Neuronal stem cell (in vitro differentiated cells): ENCODE data around the gene STEAP3.

ENCODE experiments used
- DNase-seq: peaks from one replicate; pipeline ENCODE4 v3.0.0-alpha.2; 2013; ENCODE audit warnings: low spot score
- H2AFZ ChIP-seq: one replicate; pipeline ENCODE4 v1.6.1; 2013; ENCODE audit warnings: mild to moderate bottlenecking, low read length, inconsistent platforms
- H2AK5ac ChIP-seq: 2 replicates; pipeline ENCODE4 v1.6.1; 2013; ENCODE audit warnings: low read depth, mild to moderate bottlenecking, inconsistent platforms, low read length, moderate library complexity, mixed read lengths
- H2BK120ac ChIP-seq: 2 replicates; pipeline ENCODE4 v1.6.1; 2013; ENCODE audit warnings: low read depth, mild to moderate bottlenecking, inconsistent platforms, low read length, moderate library complexity, mixed read lengths
- H2BK12ac ChIP-seq: one replicate; pipeline ENCODE4 v1.6.1; 2013; ENCODE audit warnings: low read length, inconsistent platforms
- H2BK15ac ChIP-seq: 2 replicates; pipeline ENCODE4 v1.6.1; 2013; ENCODE audit warnings: mild to moderate bottlenecking, low read length, inconsistent platforms, mixed read lengths
- H2BK5ac ChIP-seq: one replicate; pipeline ENCODE4 v1.6.1; 2013; ENCODE audit warnings: inconsistent platforms, mild to moderate bottlenecking, low read length, moderate library complexity
- H3K14ac ChIP-seq: one replicate; pipeline ENCODE4 v1.6.1; 2013; ENCODE audit warnings: low read length, inconsistent platforms
- H3K18ac ChIP-seq: 2 replicates; pipeline ENCODE4 v1.6.1; 2013; ENCODE audit warnings: low read length, inconsistent platforms
- H3K23ac ChIP-seq: 2 replicates; pipeline ENCODE4 v1.6.1; 2013; ENCODE audit warnings: low read depth, mild to moderate bottlenecking, mixed read lengths, low read length, inconsistent platforms; ENCODE audit not compliant: poor library complexity
- H3K27ac ChIP-seq: replicated peaks from 3 replicates; pipeline ENCODE4 v1.5.1; 2013; ENCODE audit warnings: low read length, inconsistent platforms
- H3K27me3 ChIP-seq, 3 experiments: 2 replicates each; pipeline ENCODE4 v1.6.1; 2013; ENCODE audit warnings: low read length in 3 of 3, mild to moderate bottlenecking in 2 of 3, inconsistent platforms in 1 of 3, low read depth in 1 of 3, mixed read lengths in 1 of 3, moderate library complexity in 1 of 3; ENCODE audit not compliant: control insufficient read depth in 3 of 3, insufficient read depth in 3 of 3
- H3K36me3 ChIP-seq, 2 donors: replicated peaks in 1 of 2; 2 replicates each; pipeline ENCODE4 v1.6.1; 2013; ENCODE audit warnings: low read length in 2 of 2; ENCODE audit not compliant: control insufficient read depth in 2 of 2, insufficient read depth in 2 of 2
- H3K4ac ChIP-seq: 2 replicates; pipeline ENCODE4 v1.6.1; 2013; ENCODE audit warnings: inconsistent platforms, mild to moderate bottlenecking, low read length, moderate library complexity
- H3K4me1 ChIP-seq, 2 donors: 1 replicate in 1 of 2; 2 replicates in 1 of 2; pipeline ENCODE4 v1.6.1; 2013; ENCODE audit warnings: low read length in 2 of 2, low read depth in 1 of 2; ENCODE audit not compliant: control insufficient read depth in 2 of 2, insufficient read depth in 1 of 2
- H3K4me2 ChIP-seq: one replicate; pipeline ENCODE4 v1.6.1; 2013; ENCODE audit warnings: mild to moderate bottlenecking, low read length, inconsistent platforms; ENCODE audit not compliant: insufficient read depth, poor library complexity, severe bottlenecking
- H3K4me3 ChIP-seq, 2 donors: 2 replicates each; pipeline ENCODE4 v1.5.1; 2013; ENCODE audit warnings: low read length in 2 of 2, mild to moderate bottlenecking in 2 of 2, inconsistent platforms in 1 of 2, moderate library complexity in 1 of 2
- H3K79me1 ChIP-seq: one replicate; pipeline ENCODE4 v1.6.1; 2013; ENCODE audit warnings: low read depth, mild to moderate bottlenecking, inconsistent platforms, low read length, moderate library complexity
- H3K9ac ChIP-seq: one replicate; pipeline ENCODE4 v1.6.1; 2013; ENCODE audit warnings: mild to moderate bottlenecking, low read depth, low read length, inconsistent platforms; ENCODE audit not compliant: poor library complexity
- H3K9me3 ChIP-seq, 2 donors: replicated peaks in 1 of 2; 2 replicates each; pipeline versions ENCODE3 to v1.6.1; 2013; ENCODE audit warnings: low read length in 2 of 2, mild to moderate bottlenecking in 2 of 2, inconsistent platforms in 1 of 2, low read depth in 1 of 2, mixed read lengths in 1 of 2, moderate library complexity in 1 of 2; ENCODE audit not compliant: control insufficient read depth in 2 of 2, insufficient read depth in 1 of 2
- H4K8ac ChIP-seq: one replicate; pipeline ENCODE4 v1.6.1; 2013; ENCODE audit warnings: low read depth, mild to moderate bottlenecking, inconsistent platforms, low read length, moderate library complexity
- H4K91ac ChIP-seq: one replicate; pipeline ENCODE4 v1.6.1; 2013; ENCODE audit warnings: low read length, low read depth, mild to moderate bottlenecking, inconsistent platforms; ENCODE audit not compliant: poor library complexity
- WGBS, 2 donors: extraction: QIAGEN DNeasy Blood & Tissue Kit; methylation state at CpG; one replicate each; pipeline ENCODE4 v1.1.7; 2013; ENCODE audit warnings: missing lambda C conversion rate in 2 of 2, mixed read lengths in 1 of 2; ENCODE audit not compliant: insufficient read length in 2 of 2, insufficient replicate concordance in 1 of 2; ENCODE audit errors: extremely low coverage in 2 of 2; 5-methylcytosine and 5-hydroxymethylcytosine counted together

Gene STEAP3

GRCh38 chr2:119259296-119259860 is 35.7 kb downstream of the STEAP3 start:
- Histone ChIP-seq H2BK12ac (no peak overlapping the region), H2BK120ac (no peak overlapping the region), H2BK15ac (no peak overlapping the region), H3K14ac (no peak overlapping the region), H2AK5ac (no peak overlapping the region), H3K9ac (no peak overlapping the region), H2BK5ac (no peak overlapping the region), H3K4ac (no peak overlapping the region), H3K79me1 (no peaks in the 10 kb centered on the region), H3K4me2 (no peak overlapping the region), H3K36me3 (no peaks in the 10 kb centered on the region), H3K4me3 (no peak overlapping the region), H3K27me3 (peaks cover 0 to 2% (median 0%) of the 10 kb centered on the region in 3 experiments), H3K9me3 (no peaks in the 10 kb centered on the region), H2AFZ (peak overlapping the region; percentile 45), H4K8ac (no peak overlapping the region), H3K18ac (no peak overlapping the region), H3K27ac (no peak overlapping the region), H3K23ac (no peak overlapping the region), H4K91ac (no peak overlapping the region), H3K4me1 (peaks cover 7 to 15% of the 10 kb centered on the region in 2 donors)
- peak; percentile 30 for DNase-seq
- no CpG with 5 or more reads among the region's 5 CpGs for WGBS, 2 donors

GRCh38 chr2:119260646-119261492 is 37.2 kb downstream of the STEAP3 start:
- no peak overlapping the region for H2BK5ac ChIP-seq
- WGBS, 2 donors, result no CpG with 5 or more reads among the region's 11 CpGs
- peaks cover 5 to 15% of the 10 kb centered on the region in 2 donors for H3K4me1 ChIP-seq
- H2BK15ac ChIP-seq, result no peak overlapping the region
- no peak overlapping the region for H3K4ac ChIP-seq
- DNase-seq, result no peak
- no peak overlapping the region for H4K8ac ChIP-seq
- H3K23ac ChIP-seq, result no peak overlapping the region
- no peaks in the 10 kb centered on the region for H3K79me1 ChIP-seq
- H3K27ac ChIP-seq, result no peak overlapping the region
- H3K9ac ChIP-seq, result no peak overlapping the region
- H2BK120ac ChIP-seq, result no peak overlapping the region
- H3K9me3 ChIP-seq, result no peaks in the 10 kb centered on the region
- H3K4me2 ChIP-seq, result no peak overlapping the region
- no peak overlapping the region for H3K14ac ChIP-seq
- no peak overlapping the region for H2BK12ac ChIP-seq
- H2AFZ ChIP-seq, result no peak overlapping the region
- H3K18ac ChIP-seq, result peak overlapping the region; percentile 11
- no peak overlapping the region for H3K4me3 ChIP-seq
- H3K27me3 ChIP-seq, result peaks cover 0 to 7% (median 0%) of the 10 kb centered on the region in 3 experiments
- no peak overlapping the region for H4K91ac ChIP-seq
- H2AK5ac ChIP-seq, result no peak overlapping the region
- no peaks in the 10 kb centered on the region for H3K36me3 ChIP-seq

- Histone ChIP-seq H3K9me3 (no peaks in the 10 kb centered on the region), H3K14ac (no peak overlapping the region), H3K27me3 (peaks cover 0 to 13% (median 0%) of the 10 kb centered on the region in 3 experiments), H3K36me3 (no peaks in the 10 kb centered on the region), H2BK120ac (no peak overlapping the region), H4K8ac (no peak overlapping the region), H2BK12ac (no peak overlapping the region), H3K79me1 (no peaks in the 10 kb centered on the region), H3K4ac (no peak overlapping the region), H3K4me2 (no peak overlapping the region), H2AK5ac (no peak overlapping the region), H3K4me3 (no peak overlapping the region), H3K9ac (no peak overlapping the region), H2BK5ac (no peak overlapping the region), H2BK15ac (no peak overlapping the region), H3K27ac (no peak overlapping the region), H4K91ac (no peak overlapping the region), H3K23ac (no peak overlapping the region), H2AFZ (no peak overlapping the region), H3K4me1 (peaks cover 5 to 7% of the 10 kb centered on the region in 2 donors), H3K18ac (peak overlapping the region; percentile 11)
- WGBS, 2 donors, result no CpG with 5 or more reads among the region's 17 CpGs
- no peak for DNase-seq
These were observed 38.0 kb downstream of the STEAP3 start for GRCh38 chr2:119261493-119262225.

GRCh38 chr2:119263025-119263424 is 39.4 kb downstream of the STEAP3 start:
- Histone ChIP-seq H4K8ac (no peak overlapping the region), H3K9ac (no peak overlapping the region), H3K4me3 (no peak overlapping the region), H3K36me3 (no peaks in the 10 kb centered on the region), H2AK5ac (peak overlapping the region; percentile 70), H3K27ac (no peak overlapping the region), H3K9me3 (no peaks in the 10 kb centered on the region), H3K14ac (no peak overlapping the region), H2AFZ (no peak overlapping the region), H4K91ac (no peak overlapping the region), H2BK12ac (no peak overlapping the region), H2BK120ac (no peak overlapping the region), H2BK5ac (no peak overlapping the region), H3K27me3 (peaks cover 0 to 17% (median 0%) of the 10 kb centered on the region in 3 experiments), H3K4ac (no peak overlapping the region), H3K18ac (peak overlapping the region; percentile 34), H3K4me2 (no peak overlapping the region), H3K79me1 (no peaks in the 10 kb centered on the region), H3K4me1 (peaks cover 5 to 7% of the 10 kb centered on the region in 2 donors), H2BK15ac (no peak overlapping the region), H3K23ac (no peak overlapping the region)
- WGBS, 2 donors, result no CpG with 5 or more reads among the region's 23 CpGs
- DNase-seq, result no peak
